Activated CD8-positive, alpha-beta T cell treated with anti-CD3 and anti-CD28 coated beads for 36 hours (primary cell): Measurements from ENCODE around the gene ATP1B3. TPM values are rescaled to one million over a fixed set of nuclear protein-coding genes. Genes with fewer than 3 reads are reported as not detected.

Source experiments
- ATAC-seq: fragments of 200-7000 bp; cut with Tn5 transposase; one replicate; pipeline ENCODE4 v1.10.0; 2021; ENCODE audit warnings: mild to moderate bottlenecking, moderate library complexity
- CTCF ChIA-PET: fragments of 350-600 bp; sonication (Branson Sonifier 250); formaldehyde crosslinking; loops from one replicate; lab custom pipeline; 2021; ENCODE audit warnings: antibody characterized with exemption; lab: Charles Lee
- POLR2A ChIA-PET: fragments of 350-600 bp; sonication (Branson Sonifier 250); formaldehyde crosslinking; loops from one replicate; lab custom pipeline; 2021; ENCODE audit warnings: antibody characterized with exemption; lab: Charles Lee
- DNase-seq: peaks from one replicate; pipeline ENCODE4 v3.0.0-alpha.2; 2020
- H3K27ac Mint-ChIP-seq: one replicate; pipeline ENCODE4 v1.8.0; 2021; ENCODE audit warnings: mild to moderate bottlenecking, mixed read lengths
- H3K27me3 Mint-ChIP-seq: one replicate; pipeline ENCODE4 v1.8.0; 2021; ENCODE audit warnings: mixed read lengths
- H3K36me3 Mint-ChIP-seq: one replicate; pipeline ENCODE4 v1.8.0; 2021; ENCODE audit warnings: low read depth, mixed read lengths
- H3K4me1 Mint-ChIP-seq: one replicate; pipeline ENCODE4 v1.8.0; 2021; ENCODE audit warnings: low read depth, mixed read lengths
- H3K4me3 Mint-ChIP-seq: one replicate; pipeline ENCODE4 v1.8.0; 2021; ENCODE audit warnings: mild to moderate bottlenecking, moderate library complexity, mixed read lengths
- H3K9me3 Mint-ChIP-seq: one replicate; pipeline ENCODE4 v1.8.0; 2021; ENCODE audit warnings: mixed read lengths
- intact Hi-C: fragments of 100-400 bp; cut with micrococcal nuclease; formaldehyde crosslinking; loops from one replicate; pipeline ENCODE4 v1.10.0; 2022
- total RNA-seq, 2 experiments: library from RNA; stranded (reverse); gene quantifications; one replicate each; pipeline ENCODE4 v1.2.3, GENCODE V29; 2021
- TF ChIP-seq, protein P1 (sequence below): fragments of 200-600 bp; IDR thresholded peaks from one replicate; pipeline ENCODE4 v1.8.0; 2022; ENCODE audit warnings: antibody characterized with exemption, mild to moderate bottlenecking

Gene ATP1B3
- total RNA-seq, 2 experiments from 2014 or later = 127 to 134 TPM

DNA sequence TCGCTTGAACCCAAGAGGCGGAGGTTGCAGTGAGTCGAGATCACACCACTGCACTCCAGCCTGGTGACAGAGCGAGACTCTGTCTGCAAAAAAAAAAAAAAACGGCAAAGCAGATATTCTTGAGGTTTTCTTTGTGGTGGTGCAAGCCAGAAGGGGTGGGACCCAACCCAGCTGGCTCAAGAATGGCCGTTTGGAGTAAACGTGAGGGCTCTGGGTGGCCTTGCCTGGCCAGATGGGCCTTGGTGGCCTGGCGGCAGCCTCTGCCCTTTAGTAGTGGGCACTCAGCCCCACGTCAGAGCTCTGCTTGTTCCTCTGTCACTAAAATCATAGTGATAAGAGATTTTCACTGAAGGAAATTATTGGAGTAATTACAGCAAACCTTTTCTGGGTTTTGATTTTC, 50.5 kb downstream of the ATP1B3 start:
- H3K36me3 Mint-ChIP-seq = peaks cover 41% of the 10 kb centered on the region
- no peak for DNase-seq
- ATAC-seq = no peak
- H3K27ac Mint-ChIP-seq = no peak overlapping the region
- H3K4me3 Mint-ChIP-seq = no peak overlapping the region
- intact Hi-C loops = no loop called here
- CTCF ChIA-PET = interaction anchor here (1.0 kb wide), 1 partner anchor 14 kb away, joined by 4 read pairs; no protein-coding TSS in a partner anchor
- H3K27me3 Mint-ChIP-seq = no peaks in the 10 kb centered on the region
- POLR2A ChIA-PET = interaction anchor here (0.6 kb wide), 1 partner anchor 1004 kb away, joined by 4 read pairs; no protein-coding TSS in a partner anchor
- no peaks in the 10 kb centered on the region for H3K4me1 Mint-ChIP-seq
- H3K9me3 Mint-ChIP-seq = no peaks in the 10 kb centered on the region
- TF ChIP-seq, protein P1, sequence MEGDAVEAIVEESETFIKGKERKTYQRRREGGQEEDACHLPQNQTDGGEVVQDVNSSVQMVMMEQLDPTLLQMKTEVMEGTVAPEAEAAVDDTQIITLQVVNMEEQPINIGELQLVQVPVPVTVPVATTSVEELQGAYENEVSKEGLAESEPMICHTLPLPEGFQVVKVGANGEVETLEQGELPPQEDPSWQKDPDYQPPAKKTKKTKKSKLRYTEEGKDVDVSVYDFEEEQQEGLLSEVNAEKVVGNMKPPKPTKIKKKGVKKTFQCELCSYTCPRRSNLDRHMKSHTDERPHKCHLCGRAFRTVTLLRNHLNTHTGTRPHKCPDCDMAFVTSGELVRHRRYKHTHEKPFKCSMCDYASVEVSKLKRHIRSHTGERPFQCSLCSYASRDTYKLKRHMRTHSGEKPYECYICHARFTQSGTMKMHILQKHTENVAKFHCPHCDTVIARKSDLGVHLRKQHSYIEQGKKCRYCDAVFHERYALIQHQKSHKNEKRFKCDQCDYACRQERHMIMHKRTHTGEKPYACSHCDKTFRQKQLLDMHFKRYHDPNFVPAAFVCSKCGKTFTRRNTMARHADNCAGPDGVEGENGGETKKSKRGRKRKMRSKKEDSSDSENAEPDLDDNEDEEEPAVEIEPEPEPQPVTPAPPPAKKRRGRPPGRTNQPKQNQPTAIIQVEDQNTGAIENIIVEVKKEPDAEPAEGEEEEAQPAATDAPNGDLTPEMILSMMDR = no peak

DNA sequence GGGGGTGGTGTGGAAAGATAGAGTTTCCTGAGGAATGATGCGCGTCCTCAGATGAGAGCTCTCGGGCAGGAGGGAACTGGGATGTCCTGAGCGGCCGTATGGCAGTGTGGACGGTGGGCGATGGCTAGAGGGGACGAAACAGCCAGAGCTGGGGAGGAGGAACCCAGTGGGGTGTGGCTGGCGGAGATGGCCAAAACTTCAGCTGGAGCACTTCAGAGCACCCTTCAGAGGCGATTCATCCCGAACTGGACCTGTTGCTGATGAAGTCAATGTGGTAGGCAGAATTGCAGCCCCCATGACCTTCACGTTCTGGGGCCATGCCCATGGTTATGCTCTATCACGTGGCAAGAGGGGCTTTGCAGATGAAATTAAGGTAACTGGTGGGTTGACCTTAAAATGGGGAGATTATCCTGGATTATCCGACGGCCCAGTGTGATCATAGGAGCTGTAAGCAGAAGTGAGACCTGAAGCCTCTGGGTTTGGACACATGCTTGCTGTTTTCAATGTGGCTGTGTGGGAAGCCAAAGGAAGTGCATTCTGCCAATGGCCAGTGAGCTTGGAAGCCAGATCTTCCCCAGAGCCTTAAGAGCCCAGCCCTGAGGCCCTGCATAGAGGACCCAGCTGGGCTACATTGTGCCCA, 52.3 kb downstream of the ATP1B3 start:
- no peak overlapping the region for H3K4me3 Mint-ChIP-seq
- no peaks in the 10 kb centered on the region for H3K9me3 Mint-ChIP-seq
- intact Hi-C loops = no loop called here
- TF ChIP-seq, protein P1 = no peak
- ATAC-seq = no peak
- peak overlapping the region; percentile 34 for H3K27ac Mint-ChIP-seq
- no peaks in the 10 kb centered on the region for H3K27me3 Mint-ChIP-seq
- H3K4me1 Mint-ChIP-seq = no peaks in the 10 kb centered on the region
- peaks cover 28% of the 10 kb centered on the region for H3K36me3 Mint-ChIP-seq
- no peak for DNase-seq
- POLR2A ChIA-PET = no interaction called here
- CTCF ChIA-PET = no interaction called here

DNA sequence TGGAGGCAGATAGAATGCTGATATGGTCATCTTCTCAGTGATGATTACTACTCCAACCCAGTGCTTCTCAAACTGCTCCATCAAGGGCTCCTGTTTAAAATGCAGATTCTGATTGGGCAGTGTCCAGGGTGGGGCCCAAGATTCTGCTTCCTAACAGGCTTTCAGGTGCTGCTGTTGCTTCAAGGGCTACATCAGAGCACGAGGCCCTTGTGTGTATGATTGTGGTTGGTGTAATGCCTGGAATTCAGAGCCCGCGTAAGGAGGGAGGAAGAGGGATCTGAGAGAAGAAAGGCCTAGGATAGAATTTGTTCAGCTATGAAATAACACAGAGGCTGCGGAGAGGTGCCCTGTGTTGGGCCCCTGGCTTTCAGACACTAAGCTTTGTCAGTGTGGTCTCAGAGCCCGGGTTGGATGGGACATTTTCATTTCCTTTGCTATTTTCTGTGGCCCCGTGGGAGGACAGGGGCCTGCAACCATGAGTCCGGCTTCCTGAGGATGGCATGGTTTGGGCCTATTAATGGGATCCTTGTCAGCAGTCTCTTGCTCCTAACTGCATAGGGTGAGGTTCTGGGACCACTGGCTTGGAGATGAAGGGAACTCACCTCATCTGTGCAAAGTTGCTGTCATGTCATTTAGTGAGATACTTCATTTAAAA, 53.0 kb downstream of the ATP1B3 start:
- H3K4me1 Mint-ChIP-seq = no peaks in the 10 kb centered on the region
- no peaks in the 10 kb centered on the region for H3K27me3 Mint-ChIP-seq
- ATAC-seq (no peak), DNase-seq (no peak)
- POLR2A ChIA-PET = no interaction called here
- no peak overlapping the region for H3K4me3 Mint-ChIP-seq
- TF ChIP-seq, protein P1 = no peak
- no peak overlapping the region for H3K27ac Mint-ChIP-seq
- H3K9me3 Mint-ChIP-seq = no peaks in the 10 kb centered on the region
- peaks cover 26% of the 10 kb centered on the region for H3K36me3 Mint-ChIP-seq
- CTCF ChIA-PET = no interaction called here
- intact Hi-C loops = no loop called here

DNA sequence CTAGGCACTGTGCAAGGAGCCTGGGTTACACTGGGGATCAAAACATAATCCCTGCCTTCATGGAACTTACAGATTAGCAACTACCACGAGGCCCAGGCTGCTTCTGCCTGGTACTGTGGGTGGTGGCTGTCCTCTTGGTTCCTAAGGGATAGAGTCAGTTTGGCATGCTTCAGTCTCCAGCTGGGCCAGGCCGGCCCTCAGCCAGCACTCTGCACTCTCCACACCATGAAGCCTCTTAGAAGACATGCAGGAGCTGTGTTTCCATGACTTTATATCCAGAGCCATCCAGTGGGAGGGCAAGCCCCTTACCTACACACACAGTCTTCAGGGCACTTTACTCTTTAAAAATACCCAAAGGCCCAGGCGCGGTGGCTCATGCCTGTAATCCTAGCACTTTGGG, 54.4 kb downstream of the ATP1B3 start:
- no peak for DNase-seq
- ATAC-seq = no peak
- intact Hi-C loops = no loop called here
- H3K4me1 Mint-ChIP-seq = no peaks in the 10 kb centered on the region
- H3K36me3 Mint-ChIP-seq = peaks cover 17% of the 10 kb centered on the region
- H3K4me3 Mint-ChIP-seq = no peak overlapping the region
- no peaks in the 10 kb centered on the region for H3K9me3 Mint-ChIP-seq
- TF ChIP-seq, protein P1 = no peak
- H3K27me3 Mint-ChIP-seq = no peaks in the 10 kb centered on the region
- H3K27ac Mint-ChIP-seq = no peak overlapping the region
- POLR2A ChIA-PET = no interaction called here
- CTCF ChIA-PET = no interaction called here
